ENCODE measurements around the gene DNM3.

Gene DNM3

GRCh38 chr1:171969813-171970212 is 128.5 kb downstream of the DNM3 start:
- H3K4me3 ChIP-seq (ENCODE audit: low read length), result no peak overlapping the region
- TF ChIP-seq, protein P1, sequence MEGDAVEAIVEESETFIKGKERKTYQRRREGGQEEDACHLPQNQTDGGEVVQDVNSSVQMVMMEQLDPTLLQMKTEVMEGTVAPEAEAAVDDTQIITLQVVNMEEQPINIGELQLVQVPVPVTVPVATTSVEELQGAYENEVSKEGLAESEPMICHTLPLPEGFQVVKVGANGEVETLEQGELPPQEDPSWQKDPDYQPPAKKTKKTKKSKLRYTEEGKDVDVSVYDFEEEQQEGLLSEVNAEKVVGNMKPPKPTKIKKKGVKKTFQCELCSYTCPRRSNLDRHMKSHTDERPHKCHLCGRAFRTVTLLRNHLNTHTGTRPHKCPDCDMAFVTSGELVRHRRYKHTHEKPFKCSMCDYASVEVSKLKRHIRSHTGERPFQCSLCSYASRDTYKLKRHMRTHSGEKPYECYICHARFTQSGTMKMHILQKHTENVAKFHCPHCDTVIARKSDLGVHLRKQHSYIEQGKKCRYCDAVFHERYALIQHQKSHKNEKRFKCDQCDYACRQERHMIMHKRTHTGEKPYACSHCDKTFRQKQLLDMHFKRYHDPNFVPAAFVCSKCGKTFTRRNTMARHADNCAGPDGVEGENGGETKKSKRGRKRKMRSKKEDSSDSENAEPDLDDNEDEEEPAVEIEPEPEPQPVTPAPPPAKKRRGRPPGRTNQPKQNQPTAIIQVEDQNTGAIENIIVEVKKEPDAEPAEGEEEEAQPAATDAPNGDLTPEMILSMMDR (IDR thresholded peaks at IDR 0.05; ENCODE audit: insufficient read depth, low read depth, low read length, missing control alignments), result no peak

GRCh38 chr1:171972846-171973245 is 131.5 kb downstream of the DNM3 start:
- no peak for DNase-seq (ENCODE audit: low read depth)
- TF ChIP-seq, protein P1 (IDR thresholded peaks at IDR 0.05; ENCODE audit: insufficient read depth, low read depth, low read length, missing control alignments), result no peak
- no peak overlapping the region for H3K4me3 ChIP-seq (ENCODE audit: low read length)

More at GRCh38 chr1:171969813-171970212, 128.5 kb downstream of the DNM3 start:
- no peak for DNase-seq (ENCODE audit: low read depth)

DNA sequence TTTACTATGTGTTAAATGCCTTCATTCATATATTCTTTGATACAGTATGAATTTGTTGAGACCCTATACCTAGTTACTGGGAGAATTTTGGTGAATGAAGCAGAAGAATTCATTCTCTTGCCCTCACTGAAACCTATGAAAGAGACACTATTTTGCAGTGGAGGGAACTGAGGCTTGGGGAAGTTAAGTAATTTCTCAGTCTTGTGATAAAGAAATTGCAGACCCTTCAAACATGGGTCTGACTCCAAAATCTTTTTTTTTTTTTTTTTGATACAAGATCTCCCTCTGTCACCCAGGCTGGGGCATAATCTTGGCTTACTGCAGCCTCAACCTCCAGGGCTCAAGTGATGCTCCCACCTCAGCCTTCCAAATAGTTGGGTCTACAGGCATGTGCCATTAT is 132.1 kb downstream of the DNM3 start:
- DNase-seq (ENCODE audit: low read depth), result no peak
- TF ChIP-seq, protein P1 (IDR thresholded peaks at IDR 0.05; ENCODE audit: insufficient read depth, low read depth, low read length, missing control alignments), result no peak
- no peak overlapping the region for H3K4me3 ChIP-seq (ENCODE audit: low read length)

GRCh38 chr1:171981303-171981702 is 140.0 kb downstream of the DNM3 start:
- DNase-seq (ENCODE audit: low read depth), result no peak
- TF ChIP-seq, protein P1 (IDR thresholded peaks at IDR 0.05; ENCODE audit: insufficient read depth, low read depth, low read length, missing control alignments), result no peak
- H3K4me3 ChIP-seq (ENCODE audit: low read length), result no peak overlapping the region

DNA sequence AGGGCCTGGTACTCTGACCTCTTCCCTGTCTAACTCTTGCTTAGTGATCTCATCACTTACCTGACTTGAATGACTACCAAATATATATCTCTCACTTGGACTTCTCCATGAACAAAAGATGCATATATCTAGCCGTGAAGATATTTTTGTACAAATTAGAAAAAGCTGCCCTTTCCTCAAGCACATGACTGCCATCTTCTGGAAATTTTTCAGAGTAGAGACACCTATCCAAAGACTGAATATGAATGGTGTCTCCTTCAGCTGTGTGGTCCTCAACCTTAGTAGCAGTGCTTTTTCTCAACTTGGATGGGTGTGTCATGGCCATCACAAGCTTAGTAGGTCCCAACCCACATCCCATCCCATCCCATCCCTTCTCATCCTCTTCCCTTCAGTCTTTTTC is 142.3 kb downstream of the DNM3 start:
- TF ChIP-seq, protein P1 (IDR thresholded peaks at IDR 0.05; ENCODE audit: insufficient read depth, low read depth, low read length, missing control alignments), result peak; percentile 57
- no peak overlapping the region for H3K4me3 ChIP-seq (ENCODE audit: low read length)
- peak; percentile 54 for DNase-seq (ENCODE audit: low read depth)

- H3K4me3 ChIP-seq (ENCODE audit: low read length), result no peak overlapping the region
- DNase-seq (ENCODE audit: low read depth), result no peak
- TF ChIP-seq, protein P1 (IDR thresholded peaks at IDR 0.05; ENCODE audit: insufficient read depth, low read depth, low read length, missing control alignments), result no peak
Measured at GRCh38 chr1:171984262-171984661, 143.0 kb downstream of the DNM3 start.

DNA sequence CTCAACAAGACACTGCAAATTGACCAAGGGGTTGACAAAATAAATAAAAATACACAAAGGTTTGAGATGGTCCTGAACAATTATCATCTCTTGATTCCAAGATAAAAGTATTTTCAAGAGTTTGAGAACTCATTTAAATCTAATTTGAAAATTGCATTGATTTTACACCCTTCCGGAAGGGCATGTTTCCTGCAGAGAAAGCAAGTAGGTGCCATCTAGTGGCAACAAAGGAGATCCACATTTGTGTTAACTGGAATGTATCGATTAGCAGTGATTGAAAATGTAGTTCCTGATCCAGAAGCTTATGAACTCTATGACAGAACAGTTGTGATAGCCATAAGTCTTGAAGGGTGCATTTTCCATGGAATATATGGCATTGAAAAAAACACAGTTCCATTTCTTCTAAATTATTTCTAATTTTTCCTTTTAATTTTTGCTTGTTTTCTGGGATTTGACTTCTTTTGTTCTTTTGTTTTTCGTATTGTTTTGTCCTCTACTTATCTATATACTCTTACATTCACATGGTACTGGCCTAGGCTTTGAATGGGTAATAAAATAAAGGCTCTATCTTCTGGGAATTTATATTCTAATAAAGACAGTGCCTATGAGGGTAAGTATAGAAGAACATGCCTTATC is 143.7 kb downstream of the DNM3 start:
- DNase-seq (ENCODE audit: low read depth), result peak; percentile 49
- H3K4me3 ChIP-seq (ENCODE audit: low read length), result no peak overlapping the region
- TF ChIP-seq, protein P1 (IDR thresholded peaks at IDR 0.05; ENCODE audit: insufficient read depth, low read depth, low read length, missing control alignments), result peak; percentile 88

Data from epithelial cell of esophagus (primary cell).